ENCODE data around the gene THBS2. TPM values are rescaled to one million over a fixed set of nuclear protein-coding genes. Genes with fewer than 3 reads are reported as not detected.

The THBS2 gene
- total and polyA plus RNA-seq, 2 of the 8 experiments (the other 6 are each of a cell fraction or from before 2014, with no cell fraction given), result 11.0 to 22.5 TPM

GRCh38 chr6:169293196-169293595, 39.5 kb upstream of the THBS2 start:
- Histone ChIP-seq H3K79me1 (ENCODE audit: low read depth, low read length) (no peaks in the 10 kb centered on the region), H3K79me2 (ENCODE audit: control insufficient read depth in 1 of 2, insufficient read depth in 2 of 2, low read length in 2 of 2) (no peaks in the 10 kb centered on the region), H3K9me3 (ENCODE audit: insufficient read depth in 2 of 2, low read depth in 1 of 2, low read length in 1 of 2) (no peaks in the 10 kb centered on the region), H3K56ac (replicated peaks; ENCODE audit: insufficient read length, low read depth, low read length) (no peak overlapping the region), H2BK120ac (replicated peaks; ENCODE audit: low read depth, low read length) (no peak overlapping the region), H2BK12ac (ENCODE audit: low read depth, low read length) (no peak overlapping the region), H4K91ac (replicated peaks; ENCODE audit: insufficient read length, low read length) (no peak overlapping the region), H4K5ac (ENCODE audit: insufficient read length, low read depth, low read length) (no peak overlapping the region), H3K23ac (ENCODE audit: insufficient read length) (no peak overlapping the region), H2BK5ac (ENCODE audit: low read depth, low read length) (no peak overlapping the region), H3K18ac (ENCODE audit: extremely low read depth, low read length) (no peak overlapping the region), H3K4ac (replicated peaks; ENCODE audit: insufficient read length, low read depth, low read length) (no peak overlapping the region), H3K27ac (ENCODE audit: low read depth, low read length) (no peak overlapping the region), H3K4me1 (replicated peaks in 1 of 4; ENCODE audit: control insufficient read depth in 3 of 4, insufficient read depth in 4 of 4, low read length in 3 of 4) (peaks cover 0 to 3% (median 1%) of the 10 kb centered on the region in 4 experiments; a peak in 3 of 7 replicates), H3K36me3 (ENCODE audit: control insufficient read depth in 2 of 4, insufficient read depth in 4 of 4, low read length in 3 of 4) (no peaks in the 10 kb centered on the region), H4K8ac (ENCODE audit: extremely low read depth, insufficient read depth, low read length) (no peak overlapping the region), H3K23me2 (ENCODE audit: low read depth, low read length) (no peaks in the 10 kb centered on the region), H3K27me3 (replicated peaks in 1 of 4; ENCODE audit: control insufficient read depth in 3 of 4, extremely low read depth in 1 of 4, insufficient read depth in 3 of 4, low read length in 3 of 4) (no peaks in the 10 kb centered on the region), H3K4me3 (ENCODE audit: extremely low read depth in 1 of 4, insufficient read depth in 2 of 4, low read depth in 3 of 4, low read length in 4 of 4) (no peak overlapping the region), H3K4me2 (ENCODE audit: insufficient read depth in 1 of 2, low read depth in 2 of 2, low read length in 2 of 2) (no peak overlapping the region), H2AFZ (ENCODE audit: low read length) (no peak overlapping the region), H3K9ac (replicated peaks in 1 of 4; ENCODE audit: extremely low read depth in 1 of 4, low read depth in 3 of 4, low read length in 3 of 4) (no peak overlapping the region), H2BK20ac (ENCODE audit: low read length) (no peak overlapping the region), H2BK15ac (ENCODE audit: low read length) (no peak overlapping the region), H4K20me1 (replicated peaks in 1 of 2; ENCODE audit: control insufficient read depth in 1 of 2, insufficient read depth in 2 of 2, low read length in 2 of 2) (no peaks in the 10 kb centered on the region), H3K14ac (ENCODE audit: insufficient read length) (no peak overlapping the region), H2AK5ac (ENCODE audit: low read depth, low read length) (no peak overlapping the region)
- DNase-seq (ENCODE audit: low read depth in 1 of 2, low spot score in 2 of 2) (no peak), FAIRE-seq (no peak)
- TF ChIP-seq JUN (IDR thresholded peaks at IDR 0.05; ENCODE audit: low read depth, low read length), result no peak
- no peak for TF ChIP-seq BRCA1 (IDR thresholded peaks at IDR 0.05; ENCODE audit: low read depth, low read length)
- no peak for TF ChIP-seq ZNF274 (IDR thresholded peaks at IDR 0.05; ENCODE audit: borderline replicate concordance, extremely low read depth, low read length)
- no peak for TF ChIP-seq MAX (IDR thresholded peaks at IDR 0.05)
- no peak for TF ChIP-seq SP2 (IDR thresholded peaks at IDR 0.05; ENCODE audit: low read length)
- CTCF ChIA-PET (ENCODE audit: partially characterized antibody), result no interaction called here
- 89% methylated on average over 2 of the region's 2 CpGs; no CpG with 5 or more reads in 1 of the 2 experiments for WGBS, 2 experiments (ENCODE audit: extremely low coverage in 1 of 2, insufficient coverage in 1 of 2, insufficient read length in 1 of 2, insufficient replicate concordance in 2 of 2, low coverage in 1 of 2, low lambda C conversion rate in 2 of 2, missing lambda C conversion rate in 1 of 2)
- POLR2A ChIA-PET (ENCODE audit: partially characterized antibody), result no interaction called here

Data from H1 (cell line).